Measurements from ENCODE around the gene C2CD3. TPM values are rescaled to one million over a fixed set of nuclear protein-coding genes. Genes with fewer than 3 reads are reported as not detected.

C2CD3 gene
- polyA plus RNA-seq, 1 experiment = 10.3 TPM

GRCh38 chr11:74100231-74100630 lies 70.6 kb downstream of the C2CD3 start:
- DNase-seq (ENCODE audit: low read depth) = no peak
- POLR2A ChIA-PET = no interaction called here
- H3K36me3 ChIP-seq (ENCODE audit: control insufficient read depth, insufficient read depth, low read length) = peaks cover 3% of the 10 kb centered on the region

GRCh38 chr11:74097686-74098237 lies 73.0 kb downstream of the C2CD3 start:
- CTCF ChIA-PET = interaction anchor here (1.2 kb wide), 1 partner anchor 9 kb away, joined by 3 read pairs; no protein-coding TSS in a partner anchor
- Histone ChIP-seq H3K36me3 (ENCODE audit: control insufficient read depth, insufficient read depth, low read length) (peaks cover 3% of the 10 kb centered on the region), H3K4me3 (ENCODE audit: low read depth, low read length) (no peak overlapping the region), H3K27me3 (ENCODE audit: control insufficient read depth, insufficient read depth, low read length) (no peaks in the 10 kb centered on the region)
- TF ChIP-seq CTCF (IDR thresholded peaks at IDR 0.05; ENCODE audit: insufficient read depth, low read depth, low read length) = no peak
- DNase-seq (ENCODE audit: low read depth) = no peak
- POLR2A ChIA-PET = no interaction called here

More at GRCh38 chr11:74100231-74100630, 70.6 kb downstream of the C2CD3 start:
- TF ChIP-seq CTCF (IDR thresholded peaks at IDR 0.05; ENCODE audit: insufficient read depth, low read depth, low read length) = no peak
- Histone ChIP-seq H3K27me3 (ENCODE audit: control insufficient read depth, insufficient read depth, low read length) (no peaks in the 10 kb centered on the region), H3K4me3 (ENCODE audit: low read depth, low read length) (no peak overlapping the region)
- CTCF ChIA-PET = no interaction called here

- H3K4me3 ChIP-seq (ENCODE audit: low read depth, low read length) = no peak overlapping the region
- ChIA-PET POLR2A (no interaction called here), CTCF (no interaction called here)
- no peak for TF ChIP-seq CTCF (IDR thresholded peaks at IDR 0.05; ENCODE audit: insufficient read depth, low read depth, low read length)
- no peak for DNase-seq (ENCODE audit: low read depth)
- no peaks in the 10 kb centered on the region for H3K27me3 ChIP-seq (ENCODE audit: control insufficient read depth, insufficient read depth, low read length)
- peaks cover 4% of the 10 kb centered on the region for H3K36me3 ChIP-seq (ENCODE audit: control insufficient read depth, insufficient read depth, low read length)
Measured at GRCh38 chr11:74094393-74094792, 76.4 kb downstream of the C2CD3 start.

- CTCF ChIA-PET = no interaction called here
- H3K36me3 ChIP-seq (ENCODE audit: control insufficient read depth, insufficient read depth, low read length) = peaks cover 4% of the 10 kb centered on the region
- no peak for DNase-seq (ENCODE audit: low read depth)
- H3K27me3 ChIP-seq (ENCODE audit: control insufficient read depth, insufficient read depth, low read length) = no peaks in the 10 kb centered on the region
- no peak overlapping the region for H3K4me3 ChIP-seq (ENCODE audit: low read depth, low read length)
- POLR2A ChIA-PET = no interaction called here
- TF ChIP-seq CTCF (IDR thresholded peaks at IDR 0.05; ENCODE audit: insufficient read depth, low read depth, low read length) = no peak
Measured at GRCh38 chr11:74092425-74092824, 78.4 kb downstream of the C2CD3 start.

GRCh38 chr11:74091549-74091948 lies 79.3 kb downstream of the C2CD3 start:
- H3K4me3 ChIP-seq (ENCODE audit: low read depth, low read length) = no peak overlapping the region
- peaks cover 4% of the 10 kb centered on the region for H3K36me3 ChIP-seq (ENCODE audit: control insufficient read depth, insufficient read depth, low read length)
- POLR2A ChIA-PET = no interaction called here
- no peaks in the 10 kb centered on the region for H3K27me3 ChIP-seq (ENCODE audit: control insufficient read depth, insufficient read depth, low read length)
- no peak for TF ChIP-seq CTCF (IDR thresholded peaks at IDR 0.05; ENCODE audit: insufficient read depth, low read depth, low read length)
- CTCF ChIA-PET = interaction anchor here (1.0 kb wide), 1 partner anchor 128 kb away, joined by 5 read pairs; no protein-coding TSS in a partner anchor
- no peak for DNase-seq (ENCODE audit: low read depth)
